Fibroblast of lung (primary cell): ENCODE measurements around the gene ILF2. TPM values are rescaled to one million over a fixed set of nuclear protein-coding genes. Genes with fewer than 3 reads are reported as not detected.

Experiments used
- DNase-seq, 2 donors: peaks; one replicate each; pipeline versions ENCODE4 v3.0.0 to v3.0.0-alpha.2; 2010; ENCODE audit warnings: low read depth in 2 of 2
- H2AFZ ChIP-seq: 2 replicates; pipeline ENCODE4 v1.5.1; 2012; ENCODE audit warnings: low read length, control low read depth, inconsistent platforms
- H3K27ac ChIP-seq: 2 replicates; pipeline ENCODE4 v1.5.1; 2011; ENCODE audit warnings: low read length, control low read depth; ENCODE audit not compliant: insufficient read depth
- H3K27me3 ChIP-seq: 2 replicates; pipeline ENCODE4 v1.5.1; 2011; ENCODE audit warnings: mild to moderate bottlenecking, low read length; ENCODE audit not compliant: control insufficient read depth, insufficient read depth
- H3K36me3 ChIP-seq: 2 replicates; pipeline ENCODE4 v1.5.1; 2011; ENCODE audit warnings: low read length; ENCODE audit not compliant: control insufficient read depth, insufficient read depth
- H3K4me1 ChIP-seq: 2 replicates; pipeline ENCODE4 v1.5.1; 2011; ENCODE audit warnings: low read length; ENCODE audit not compliant: control insufficient read depth, insufficient read depth; ENCODE audit errors: extremely low read depth
- H3K4me2 ChIP-seq: 2 replicates; pipeline ENCODE4 v1.5.1; 2011; ENCODE audit warnings: low read length, control low read depth; ENCODE audit not compliant: insufficient read depth; ENCODE audit errors: extremely low read depth
- H3K4me3 ChIP-seq, 4 experiments: fragments of 200-600 bp in 1 of 4; sonication (generic) in 1 of 4; replicated peaks in 1 of 4; 2 replicates each; pipeline ENCODE4 v1.5.1; 2011 to 2016; ENCODE audit warnings: low read length in 4 of 4, low read depth in 3 of 4, mild to moderate bottlenecking in 3 of 4, control low read depth in 2 of 4, inconsistent platforms in 1 of 4, mixed read lengths in 1 of 4; ENCODE audit not compliant: insufficient read depth in 1 of 4; ENCODE audit errors: control extremely low read depth in 1 of 4
- H3K79me2 ChIP-seq: 2 replicates; pipeline ENCODE4 v1.5.1; 2012; ENCODE audit warnings: mild to moderate bottlenecking, low read length, inconsistent platforms; ENCODE audit not compliant: control insufficient read depth, insufficient read depth
- H3K9ac ChIP-seq: 2 replicates; pipeline ENCODE4 v1.5.1; 2011; ENCODE audit warnings: mild to moderate bottlenecking, low read length, control low read depth; ENCODE audit not compliant: insufficient read depth
- H3K9me3 ChIP-seq: 2 replicates; pipeline ENCODE4 v1.5.1; 2012; ENCODE audit warnings: low read depth, low read length; ENCODE audit not compliant: control insufficient read depth, insufficient read depth
- H4K20me1 ChIP-seq: 2 replicates; pipeline ENCODE4 v1.5.1; 2011; ENCODE audit warnings: low read length; ENCODE audit not compliant: control insufficient read depth, insufficient read depth; ENCODE audit errors: extremely low read depth
- CTCF ChIP-seq, 2 donors: IDR thresholded peaks in 1 of 2; conservative IDR thresholded peaks in 1 of 2; 1 replicate in 1 of 2; 2 replicates in 1 of 2; pipeline ENCODE4 v1.5.1; 2011 to 2012; ENCODE audit warnings: low read length in 2 of 2, control low read depth in 1 of 2, inconsistent platforms in 1 of 2, low read depth in 1 of 2, mild to moderate bottlenecking in 1 of 2
- EZH2 ChIP-seq: IDR thresholded peaks from 2 replicates; pipeline ENCODE4 v1.5.1; 2012; ENCODE audit warnings: low read length, control low read depth, mild to moderate bottlenecking; ENCODE audit errors: missing control alignments
- polyA plus RNA-seq, 2 donors: library from polyadenylated mRNA; depleted of rRNA in 1 of 2; stranded (reverse) in 1 of 2; unstranded in 1 of 2; fragments of >200 nt; gene quantifications; 2 replicates each; pipeline ENCODE4 v1.2.1, GENCODE V29; 2011 to 2012; ENCODE audit warnings: missing spikeins in 1 of 2
- total RNA-seq: library from RNA; depleted of rRNA; stranded (reverse); fragments of >200 nt; gene quantifications from 2 replicates; pipeline ENCODE4 v1.2.1, GENCODE V29; 2014

The ILF2 gene
- total and polyA plus RNA-seq, 2 donors (not counting 1 experiment from before 2014, with no cell fraction given) = 135 to 235 TPM

- no peak for DNase-seq
- H3K4me3 ChIP-seq = no peak overlapping the region
- TF ChIP-seq CTCF (conservative IDR thresholded peaks at IDR 0.05 in 1 of 2, IDR thresholded peaks at IDR 0.05 in 1 of 2; ENCODE audit: low read depth in 1 of 2, low read length in 2 of 2) (no peak), EZH2 (no peak)
- H3K4me1 ChIP-seq = peaks cover 4% of the 10 kb centered on the region
- H3K27me3 ChIP-seq = no peaks in the 10 kb centered on the region
- H3K27ac ChIP-seq = no peak overlapping the region
- H2AFZ ChIP-seq = no peak overlapping the region
- H3K4me2 ChIP-seq = no peak overlapping the region
- H3K9me3 ChIP-seq = no peaks in the 10 kb centered on the region
- no peaks in the 10 kb centered on the region for H4K20me1 ChIP-seq
- H3K9ac ChIP-seq = no peak overlapping the region
- peaks cover 26% of the 10 kb centered on the region for H3K36me3 ChIP-seq
- H3K79me2 ChIP-seq = peaks cover 35% of the 10 kb centered on the region
Measured at GRCh38 chr1:153638261-153638660, 32.5 kb downstream of the ILF2 start.

GRCh38 chr1:153636312-153636711, 34.5 kb downstream of the ILF2 start:
- no peak for DNase-seq
- no peak overlapping the region for H3K4me2 ChIP-seq
- H3K36me3 ChIP-seq = peaks cover 23% of the 10 kb centered on the region
- no peak overlapping the region for H2AFZ ChIP-seq
- H3K4me3 ChIP-seq = no peak overlapping the region
- no peak overlapping the region for H3K27ac ChIP-seq
- H3K9ac ChIP-seq = no peak overlapping the region
- TF ChIP-seq EZH2 = no peak
- TF ChIP-seq CTCF (conservative IDR thresholded peaks at IDR 0.05 in 1 of 2, IDR thresholded peaks at IDR 0.05 in 1 of 2; ENCODE audit: low read depth in 1 of 2, low read length in 2 of 2) = no peak
- H3K4me1 ChIP-seq = peaks cover 7% of the 10 kb centered on the region
- H3K27me3 ChIP-seq = no peaks in the 10 kb centered on the region
- H3K79me2 ChIP-seq = peaks cover 35% of the 10 kb centered on the region
- no peaks in the 10 kb centered on the region for H4K20me1 ChIP-seq
- H3K9me3 ChIP-seq = no peaks in the 10 kb centered on the region

- H2AFZ ChIP-seq = no peak overlapping the region
- H4K20me1 ChIP-seq = no peaks in the 10 kb centered on the region
- DNase-seq = no peak
- H3K9me3 ChIP-seq = no peaks in the 10 kb centered on the region
- H3K79me2 ChIP-seq = peaks cover 35% of the 10 kb centered on the region
- no peak overlapping the region for H3K27ac ChIP-seq
- no peak overlapping the region for H3K9ac ChIP-seq
- no peaks in the 10 kb centered on the region for H3K27me3 ChIP-seq
- TF ChIP-seq EZH2 = no peak
- H3K4me2 ChIP-seq = peak overlapping the region; percentile 54
- peaks cover 22% of the 10 kb centered on the region for H3K36me3 ChIP-seq
- H3K4me1 ChIP-seq = peaks cover 7% of the 10 kb centered on the region
- H3K4me3 ChIP-seq = peak overlapping the region in 2 of 4 experiments; percentile 23 to 92
Measured at GRCh38 chr1:153635872-153636271, 34.9 kb downstream of the ILF2 start.
